ENCODE data around the gene TSSK2. TPM values are rescaled to one million over a fixed set of nuclear protein-coding genes. Genes with fewer than 3 reads are reported as not detected.

TSSK2 gene
- polyA plus RNA-seq, 5 donors: 0.35 to 0.44 (median 0.37) TPM; not detected in 2

DNA sequence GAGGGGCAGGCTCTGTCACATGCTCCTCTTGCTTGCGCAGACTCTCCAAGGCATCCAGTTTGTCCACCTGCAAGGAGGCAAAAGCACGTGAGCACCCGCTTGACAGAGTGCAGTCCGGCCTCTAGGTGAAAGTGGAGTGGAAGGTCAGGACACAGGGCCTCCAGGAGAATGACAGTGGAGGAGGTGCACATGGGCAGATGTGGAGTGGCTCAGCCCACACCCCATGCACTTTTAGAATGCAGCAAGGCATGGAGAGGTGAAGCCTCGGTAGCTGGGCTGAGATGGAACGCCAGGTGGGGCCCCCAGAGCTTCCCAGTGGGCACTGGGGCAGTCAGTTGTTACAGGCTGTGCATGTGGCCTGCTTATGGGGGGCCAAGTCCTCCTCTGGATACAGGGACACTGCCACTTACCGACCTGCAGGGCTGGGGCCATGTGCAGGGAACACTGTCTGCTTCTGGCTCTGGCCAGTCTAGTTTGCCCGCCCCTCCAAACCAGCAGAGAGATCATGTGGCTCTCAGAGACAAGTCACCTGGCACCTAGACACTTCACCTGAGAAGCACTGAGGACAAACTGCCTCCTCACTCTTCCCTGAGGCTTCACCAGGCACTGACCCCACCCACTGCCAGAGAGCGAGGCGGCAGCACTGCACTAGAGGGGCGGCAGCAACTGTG, 49.8 kb downstream of the TSSK2 start:
- no peak for DNase-seq

DNA sequence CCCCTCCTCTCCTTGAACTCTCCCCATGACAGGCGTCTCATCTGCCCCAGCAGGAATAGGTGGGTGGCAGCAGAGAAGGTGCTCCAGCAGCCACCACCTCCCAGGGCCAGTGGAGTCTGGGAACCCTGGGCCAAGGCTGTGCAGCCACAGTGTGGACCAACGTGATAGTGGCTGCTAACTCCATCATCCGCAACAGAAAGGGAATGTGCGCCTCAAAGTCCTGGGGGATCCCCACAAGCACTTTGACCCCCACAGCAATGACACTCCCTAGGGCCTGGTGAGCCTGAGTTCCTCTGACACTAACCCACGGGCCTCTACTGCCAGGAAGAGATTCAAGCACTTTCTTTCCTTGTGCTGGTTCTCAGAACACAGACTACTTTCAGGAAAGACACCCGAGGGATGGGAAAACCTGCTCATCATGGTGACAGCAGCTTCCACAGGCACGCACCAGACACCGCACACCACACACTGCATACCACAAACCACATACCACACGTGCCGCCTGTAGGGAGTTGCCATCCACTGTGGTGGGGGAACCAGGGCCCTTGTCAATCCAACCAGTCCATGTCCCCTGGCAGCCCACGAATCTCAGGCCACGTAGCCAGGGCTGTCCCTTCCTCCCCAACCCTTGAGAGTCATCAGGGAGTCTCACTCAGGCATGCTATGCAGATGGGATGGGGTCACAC, 50.8 kb downstream of the TSSK2 start:
- DNase-seq: no peak

Other genes with a start within 250 kb of the TSSK2 start
- 10 to 100 TPM in 3 of 5 donors, 1 to 10 TPM in 2; 8.7 to 17.2 (median 12.4) TPM for gene DGCR6, start 225.0 kb upstream of the TSSK2 start, polyA plus RNA-seq (ENCODE audit: insufficient read depth in 1 of 5, insufficient read length in 5 of 5, low replicate concordance in 1 of 5)
- gene PRODH, start 195.0 kb upstream of the TSSK2 start, polyA plus RNA-seq (ENCODE audit: insufficient read depth in 1 of 5, insufficient read length in 5 of 5, low replicate concordance in 1 of 5): 10 to 100 TPM; 20.3 to 73.4 (median 48.3) TPM
- gene DGCR2, start 8.9 kb upstream of the TSSK2 start, polyA plus RNA-seq (ENCODE audit: insufficient read depth in 1 of 5, insufficient read length in 5 of 5, low replicate concordance in 1 of 5): 10 to 100 TPM; 58.4 to 79.1 (median 59.9) TPM
- 10 to 100 TPM; 11.7 to 20.3 (median 13.0) TPM for gene ESS2, start 13.3 kb downstream of the TSSK2 start, polyA plus RNA-seq (ENCODE audit: insufficient read depth in 1 of 5, insufficient read length in 5 of 5, low replicate concordance in 1 of 5)
- gene GSC2, start 19.0 kb downstream of the TSSK2 start, polyA plus RNA-seq (ENCODE audit: insufficient read depth in 1 of 5, insufficient read length in 5 of 5, low replicate concordance in 1 of 5): not detected
- 10 to 100 TPM; 38.3 to 83.2 (median 45.6) TPM for gene SLC25A1, start 47.4 kb downstream of the TSSK2 start, polyA plus RNA-seq (ENCODE audit: insufficient read depth in 1 of 5, insufficient read length in 5 of 5, low replicate concordance in 1 of 5)
- 10 to 100 TPM in 1 of 5 donors, 1 to 10 TPM in 4; 7.4 to 10.2 (median 9.0) TPM for gene CLTCL1, start 160.4 kb downstream of the TSSK2 start, polyA plus RNA-seq (ENCODE audit: insufficient read depth in 1 of 5, insufficient read length in 5 of 5, low replicate concordance in 1 of 5)

Data from right lung (tissue), 5 donors.